ENCODE results near the gene CALN1.

CALN1 gene

GRCh38 chr7:72030994-72031667 lies 381.0 kb downstream of the CALN1 start:
- no peaks in the 10 kb centered on the region for H3K4me1 ChIP-seq (ENCODE audit: insufficient read depth, low read length, severe bottlenecking)
- no peak overlapping the region for H3K4me2 ChIP-seq (ENCODE audit: low read length)
- no peak overlapping the region for H3K27ac ChIP-seq (ENCODE audit: low read depth, low read length, poor library complexity, severe bottlenecking)
- H3F3A ChIP-seq (ENCODE audit: insufficient read depth, low read length), result no peaks in the 10 kb centered on the region
- H3K9me2 ChIP-seq (ENCODE audit: low read depth, low read length), result no peaks in the 10 kb centered on the region
- H3K36me3 ChIP-seq (ENCODE audit: insufficient read depth, low read length), result no peaks in the 10 kb centered on the region
- H3K27me3 ChIP-seq (ENCODE audit: insufficient read depth, low read length), result no peaks in the 10 kb centered on the region
- no peaks in the 10 kb centered on the region for H3K9me3 ChIP-seq (ENCODE audit: low read length)
- no peaks in the 10 kb centered on the region for H4K20me1 ChIP-seq (ENCODE audit: insufficient read depth, low read length)
- TF ChIP-seq EZH2 (IDR thresholded peaks at IDR 0.05; ENCODE audit: borderline replicate concordance, low read length) (no peak), CTCF (IDR thresholded peaks at IDR 0.05; ENCODE audit: low read length) (no peak)
- no peak overlapping the region for H2AFZ ChIP-seq (ENCODE audit: low read length)
- H3K79me2 ChIP-seq (ENCODE audit: insufficient read depth, low read length), result no peaks in the 10 kb centered on the region
- H3K4me3 ChIP-seq (ENCODE audit: low read depth, low read length, poor library complexity, severe bottlenecking), result no peak overlapping the region
- H3K9ac ChIP-seq (ENCODE audit: low read length), result no peak overlapping the region

GRCh38 chr7:72028267-72028666 lies 383.9 kb downstream of the CALN1 start:
- TF ChIP-seq CTCF (IDR thresholded peaks at IDR 0.05; ENCODE audit: low read length) (no peak), EZH2 (IDR thresholded peaks at IDR 0.05; ENCODE audit: borderline replicate concordance, low read length) (no peak)
- no peaks in the 10 kb centered on the region for H4K20me1 ChIP-seq (ENCODE audit: insufficient read depth, low read length)

GRCh38 chr7:72025381-72025960 lies 386.7 kb downstream of the CALN1 start:
- Histone ChIP-seq H3K4me2 (ENCODE audit: low read length) (no peak overlapping the region), H3F3A (ENCODE audit: insufficient read depth, low read length) (no peaks in the 10 kb centered on the region), H3K79me2 (ENCODE audit: insufficient read depth, low read length) (no peaks in the 10 kb centered on the region), H3K27me3 (ENCODE audit: insufficient read depth, low read length) (no peaks in the 10 kb centered on the region; the same call in 1 of the 2 replicates), H3K4me3 (ENCODE audit: low read depth, low read length, poor library complexity, severe bottlenecking) (no peak overlapping the region), H3K9ac (ENCODE audit: low read length) (no peak overlapping the region), H3K36me3 (ENCODE audit: insufficient read depth, low read length) (no peaks in the 10 kb centered on the region), H3K27ac (ENCODE audit: low read depth, low read length, poor library complexity, severe bottlenecking) (no peak overlapping the region), H3K9me2 (ENCODE audit: low read depth, low read length) (no peaks in the 10 kb centered on the region), H4K20me1 (ENCODE audit: insufficient read depth, low read length) (no peaks in the 10 kb centered on the region), H3K4me1 (ENCODE audit: insufficient read depth, low read length, severe bottlenecking) (no peaks in the 10 kb centered on the region), H2AFZ (ENCODE audit: low read length) (no peak overlapping the region), H3K9me3 (ENCODE audit: low read length) (no peaks in the 10 kb centered on the region)
- TF ChIP-seq CTCF (IDR thresholded peaks at IDR 0.05; ENCODE audit: low read length) (no peak), EZH2 (IDR thresholded peaks at IDR 0.05; ENCODE audit: borderline replicate concordance, low read length) (no peak)

More at GRCh38 chr7:72028267-72028666, 383.9 kb downstream of the CALN1 start:
- H3K4me2 ChIP-seq (ENCODE audit: low read length), result no peak overlapping the region
- H3K27me3 ChIP-seq (ENCODE audit: insufficient read depth, low read length), result no peaks in the 10 kb centered on the region; the same call in 1 of the 2 replicates
- no peak overlapping the region for H3K9ac ChIP-seq (ENCODE audit: low read length)
- no peaks in the 10 kb centered on the region for H3F3A ChIP-seq (ENCODE audit: insufficient read depth, low read length)
- no peak overlapping the region for H2AFZ ChIP-seq (ENCODE audit: low read length)
- H3K36me3 ChIP-seq (ENCODE audit: insufficient read depth, low read length), result no peaks in the 10 kb centered on the region
- no peak overlapping the region for H3K27ac ChIP-seq (ENCODE audit: low read depth, low read length, poor library complexity, severe bottlenecking)
- no peak overlapping the region for H3K4me3 ChIP-seq (ENCODE audit: low read depth, low read length, poor library complexity, severe bottlenecking)
- no peaks in the 10 kb centered on the region for H3K4me1 ChIP-seq (ENCODE audit: insufficient read depth, low read length, severe bottlenecking)
- H3K9me2 ChIP-seq (ENCODE audit: low read depth, low read length), result no peaks in the 10 kb centered on the region
- H3K79me2 ChIP-seq (ENCODE audit: insufficient read depth, low read length), result no peaks in the 10 kb centered on the region
- no peaks in the 10 kb centered on the region for H3K9me3 ChIP-seq (ENCODE audit: low read length)
